HepG2 (cell line): ENCODE results near the gene MIF4GD. TPM values are rescaled to one million over a fixed set of nuclear protein-coding genes. Genes with fewer than 3 reads are reported as not detected.

Experiments
- ATF2 ChIP-seq: sonication (generic); formaldehyde crosslinking; IDR thresholded peaks from 2 replicates; pipeline ENCODE4 v1.4.0; 2020; ENCODE audit warnings: missing genetic modification reagents
- FOXP1 ChIP-seq, 2 experiments: fragments of 450-650 bp in 1 of 2; IDR thresholded peaks; 2 replicates each; pipeline ENCODE4 v1.6.1; 2017 to 2018; ENCODE audit warnings: antibody characterized with exemption in 1 of 2
- LCORL ChIP-seq, 2 experiments: fragments of 450-650 bp in 1 of 2; sonication (generic) in 1 of 2; formaldehyde crosslinking in 1 of 2; IDR thresholded peaks; 2 replicates each; pipeline versions ENCODE4 v1.5.0 to v1.6.1; 2017 to 2020; ENCODE audit warnings: antibody characterized with exemption in 1 of 2, missing genetic modification reagents in 1 of 2
- LRRFIP1 ChIP-seq: sonication (generic); formaldehyde crosslinking; conservative IDR thresholded peaks from 2 replicates; pipeline ENCODE4 v1.4.0; 2020; ENCODE audit warnings: missing genetic modification reagents
- PHF8 ChIP-seq: sonication (generic); formaldehyde crosslinking; IDR thresholded peaks from 2 replicates; pipeline ENCODE4 v1.5.0; 2020; ENCODE audit warnings: missing genetic modification reagents
- RERE ChIP-seq: IDR thresholded peaks from 2 replicates; pipeline ENCODE4 v1.6.1; 2016; ENCODE audit warnings: low read depth, missing genetic modification reagents, missing compliant biosample characterization
- SCMH1 ChIP-seq: sonication (generic); formaldehyde crosslinking; IDR thresholded peaks from 2 replicates; pipeline ENCODE4 v1.9.0; 2021; ENCODE audit warnings: missing genetic modification reagents, mild to moderate bottlenecking, borderline replicate concordance
- ZBED4 ChIP-seq: sonication (generic); formaldehyde crosslinking; IDR thresholded peaks from 2 replicates; pipeline ENCODE4 v1.4.0; 2020; ENCODE audit warnings: missing genetic modification reagents, borderline replicate concordance
- ZMAT3 ChIP-seq: sonication (generic); formaldehyde crosslinking; conservative IDR thresholded peaks from 2 replicates; pipeline ENCODE4 v1.7.0; 2021; ENCODE audit warnings: missing genetic modification reagents
- ZNF276 ChIP-seq: sonication (generic); formaldehyde crosslinking; IDR thresholded peaks from 2 replicates; pipeline ENCODE4 v1.4.0; 2020; ENCODE audit warnings: mild to moderate bottlenecking, low read depth, missing genetic modification reagents
- ZNF607 ChIP-seq: sonication (generic); formaldehyde crosslinking; IDR thresholded peaks from 2 replicates; pipeline ENCODE4 v1.5.1; 2020; ENCODE audit warnings: missing genetic modification reagents, mild to moderate bottlenecking, borderline replicate concordance
- polyA plus RNA-seq, 8 experiments: library from polyadenylated mRNA; depleted of rRNA in 3 of 8; stranded (reverse) in 7 of 8; unstranded in 1 of 8; fragments of >200 nt; fragmentation: Illumina TruSeq in 4 of 8; extraction: Trizol in 4 of 8; gene quantifications; 2 replicates each; pipeline versions ENCODE4 v1.2.1 to v1.2.3, GENCODE V29; 2011 to 2016; ENCODE audit warnings: low read depth in 4 of 8, missing spikeins in 1 of 8, mixed read lengths in 1 of 8; ENCODE audit not compliant: insufficient read depth in 1 of 8
- total RNA-seq, 5 experiments: library from RNA; depleted of rRNA; stranded (reverse); fragments of >200 nt; fragmentation: Illumina TruSeq; extraction: Trizol; gene quantifications; 2 replicates each; pipeline ENCODE4 v1.2.3, GENCODE V29; 2016; ENCODE audit warnings: low read depth in 1 of 5

Gene MIF4GD
- total and polyA plus RNA-seq, 2 of the 13 experiments (the other 11 are each of a cell fraction or from before 2014, with no cell fraction given): 14.0 to 28.0 TPM

GRCh38 chr17:75261336-75262111, 9.5 kb downstream of the MIF4GD start, which contains the start of the genes GGA3 and MRPS7 (continued):
- TF ChIP-seq RERE (CRISPR knock-in tag) (no peak), LCORL (IDR thresholded peaks at IDR 0.05) (no peak), LCORL (CRISPR knock-in tag; IDR thresholded peaks at IDR 0.05) (no peak), ZBED4 (CRISPR knock-in tag) (peak; percentile 74), ZNF607 (CRISPR knock-in tag) (peak; percentile 95), ZNF276 (CRISPR knock-in tag) (no peak), PHF8 (CRISPR knock-in tag) (peak; percentile 93), ATF2 (peak; percentile 72; the same call in 1 of the 2 replicates), SCMH1 (CRISPR knock-in tag) (no peak), ZMAT3 (CRISPR knock-in tag) (peak; percentile 85), FOXP1 (IDR thresholded peaks at IDR 0.05) (no peak), FOXP1 (CRISPR knock-in tag; IDR thresholded peaks at IDR 0.05) (no peak), LRRFIP1 (CRISPR knock-in tag) (peak; percentile 15; the same call in 1 of the 2 replicates)
